Lung (tissue), 12 donors: Measurements from ENCODE around the gene PDCD4. TPM values are rescaled to one million over a fixed set of nuclear protein-coding genes. Genes with fewer than 3 reads are reported as not detected.

ENCODE experiments used
- ATAC-seq: fragments of 200-7000 bp; cut with Tn5 transposase; one replicate; pipeline ENCODE4 v1.9.1; 2020; ENCODE audit warnings: moderate number of reproducible peaks; ENCODE audit not compliant: insufficient read depth, low FRiP score
- DNase-seq, 3 donors: peaks; one replicate each; pipeline ENCODE4 v3.0.0-alpha.2; 2013 to 2017
- H3K27ac ChIP-seq, 2 donors: one replicate each; pipeline ENCODE4 v1.5.1; 2013; ENCODE audit warnings: mild to moderate bottlenecking in 2 of 2, moderate library complexity in 2 of 2, control low read depth in 1 of 2, inconsistent platforms in 1 of 2, low read depth in 1 of 2, low read length in 1 of 2
- H3K27me3 ChIP-seq, 3 donors: one replicate each; pipeline ENCODE4 v1.5.1; 2013; ENCODE audit warnings: low read length in 2 of 3; ENCODE audit not compliant: control insufficient read depth in 3 of 3, insufficient read depth in 3 of 3
- H3K36me3 ChIP-seq, 4 donors: one replicate each; pipeline ENCODE4 v1.5.1; 2013; ENCODE audit warnings: low read length in 4 of 4, mild to moderate bottlenecking in 1 of 4, moderate library complexity in 1 of 4; ENCODE audit not compliant: control insufficient read depth in 4 of 4, insufficient read depth in 4 of 4
- H3K4me1 ChIP-seq, 5 donors: one replicate each; pipeline ENCODE4 v1.5.1; 2013; ENCODE audit warnings: low read length in 5 of 5, mild to moderate bottlenecking in 2 of 5, moderate library complexity in 1 of 5; ENCODE audit not compliant: control insufficient read depth in 5 of 5, insufficient read depth in 5 of 5
- H3K4me3 ChIP-seq: one replicate; pipeline ENCODE4 v1.5.1; 2013; ENCODE audit warnings: mild to moderate bottlenecking, control low read depth, moderate library complexity
- H3K9ac ChIP-seq, 2 donors: one replicate each; pipeline ENCODE4 v1.5.1; 2013; ENCODE audit warnings: low read length in 2 of 2, control low read depth in 1 of 2; ENCODE audit not compliant: insufficient read depth in 1 of 2
- H3K9me3 ChIP-seq, 4 donors: one replicate each; pipeline ENCODE4 v1.5.1; 2013; ENCODE audit warnings: low read length in 3 of 4, mild to moderate bottlenecking in 1 of 4, moderate library complexity in 1 of 4; ENCODE audit not compliant: control insufficient read depth in 4 of 4, insufficient read depth in 3 of 4
- CTCF ChIP-seq: IDR thresholded peaks from 2 replicates; pipeline ENCODE4 v1.5.1; 2012; ENCODE audit warnings: mild to moderate bottlenecking; ENCODE audit errors: control extremely low read depth, extremely low read depth
- WGBS, 2 donors: extraction: QIAGEN DNeasy Blood & Tissue Kit; methylation state at CpG; one replicate each; pipeline ENCODE4 v1.1.7; 2013; 5-methylcytosine and 5-hydroxymethylcytosine counted together
- polyA plus RNA-seq, 2 donors: library from polyadenylated mRNA; stranded (reverse); fragments of 200-250 nt; gene quantifications; one replicate each; pipeline ENCODE4 v1.2.1, GENCODE V29; 2013
- total RNA-seq, 2 donors: library from RNA; depleted of rRNA in 1 of 2; stranded (reverse); fragments of >200 nt in 1 of 2; gene quantifications; one replicate each; pipeline ENCODE4 v1.2.1, GENCODE V29; 2014 to 2021
- donor health status: control.
- donor health status: control.
- donor health status: Bipolar disorder and iron deficiency.
- donor health status: healthy.
- donor health status: DM: yes; HTN: yes; CAD: no.

PDCD4 gene
- total and polyA plus RNA-seq, 4 donors: 26.7 to 186 (median 33.5) TPM

GRCh38 chr10:110847374-110847773 lies 24.4 kb upstream of the PDCD4 start:
- H3K9me3 ChIP-seq: peaks cover 0 to 1% (median 0%) of the 10 kb centered on the region in 4 donors
- H3K27me3 ChIP-seq: no peaks in the 10 kb centered on the region
- ATAC-seq (no peak), DNase-seq (no peak)
- no peaks in the 10 kb centered on the region for H3K36me3 ChIP-seq
- no peak overlapping the region for H3K4me3 ChIP-seq
- 87 to 89% methylated on average over 6 of the region's 6 CpGs for WGBS, 2 donors
- H3K9ac ChIP-seq: no peak overlapping the region
- peaks cover 0 to 5% (median 4%) of the 10 kb centered on the region in 5 donors for H3K4me1 ChIP-seq
- no peak for TF ChIP-seq CTCF
- no peak overlapping the region for H3K27ac ChIP-seq

- Histone ChIP-seq H3K9me3 (peaks cover 0 to 1% (median 0%) of the 10 kb centered on the region in 4 donors), H3K36me3 (no peaks in the 10 kb centered on the region), H3K9ac (no peak overlapping the region), H3K4me3 (no peak overlapping the region), H3K4me1 (peaks cover 0 to 5% (median 3%) of the 10 kb centered on the region in 5 donors), H3K27me3 (no peaks in the 10 kb centered on the region), H3K27ac (no peak overlapping the region)
- no peak for ATAC-seq
- no peak for TF ChIP-seq CTCF
- no peak for DNase-seq
- 69 to 78% methylated on average over 2 of the region's 2 CpGs for WGBS, 2 donors
Observed at GRCh38 chr10:110848106-110848505, 23.6 kb upstream of the PDCD4 start.

GRCh38 chr10:110850099-110850498 lies 21.6 kb upstream of the PDCD4 start:
- Histone ChIP-seq H3K27ac (no peak overlapping the region), H3K4me1 (peaks cover 0 to 5% (median 4%) of the 10 kb centered on the region in 5 donors), H3K9ac (no peak overlapping the region), H3K9me3 (peaks cover 0 to 1% (median 0%) of the 10 kb centered on the region in 4 donors), H3K27me3 (no peaks in the 10 kb centered on the region), H3K36me3 (no peaks in the 10 kb centered on the region), H3K4me3 (no peak overlapping the region)
- ATAC-seq: no peak
- WGBS, 2 donors: 89 to 93% methylated on average over 3 of the region's 3 CpGs
- no peak for TF ChIP-seq CTCF
- no peak for DNase-seq

- H3K9me3 ChIP-seq: peaks cover 0 to 1% (median 0%) of the 10 kb centered on the region in 4 donors
- H3K27ac ChIP-seq: no peak overlapping the region
- peaks cover 0 to 5% (median 4%) of the 10 kb centered on the region in 5 donors for H3K4me1 ChIP-seq
- no peaks in the 10 kb centered on the region for H3K36me3 ChIP-seq
- WGBS, 2 donors: 37 to 67% methylated on average over 8 of the region's 8 CpGs
- H3K9ac ChIP-seq: no peak overlapping the region
- H3K27me3 ChIP-seq: no peaks in the 10 kb centered on the region
- no peak for DNase-seq
- H3K4me3 ChIP-seq: no peak overlapping the region
- TF ChIP-seq CTCF: no peak
- no peak for ATAC-seq
Observed at GRCh38 chr10:110851020-110851612, 20.6 kb upstream of the PDCD4 start.
